Measurements from ENCODE around the gene UTP4. TPM values are rescaled to one million over a fixed set of nuclear protein-coding genes. Genes with fewer than 3 reads are reported as not detected.
A peak's percentile ranks its signal among the peaks of the same experiment; 100 is the strongest.

UTP4 gene
- total and polyA plus RNA-seq, 4 donors = 15.7 to 37.6 (median 26.6) TPM

- 74 to 77% methylated on average over 3 of the region's 3 CpGs for WGBS, 2 donors
- Histone ChIP-seq H3K27ac (ENCODE audit: low read depth in 1 of 2, low read length in 2 of 2) (no peak overlapping the region), H3K36me3 (ENCODE audit: control insufficient read depth in 1 of 2, insufficient read depth in 2 of 2, low read length in 1 of 2) (no peaks in the 10 kb centered on the region), H3K4me1 (ENCODE audit: control insufficient read depth in 1 of 2, insufficient read depth in 2 of 2, low read length in 2 of 2) (no peaks in the 10 kb centered on the region), H3K9me3 (ENCODE audit: control insufficient read depth, low read length) (no peaks in the 10 kb centered on the region), H3K27me3 (ENCODE audit: control insufficient read depth in 1 of 2, insufficient read depth in 2 of 2, low read length in 1 of 2) (no peaks in the 10 kb centered on the region), H3K4me3 (ENCODE audit: low read length in 2 of 2) (no peak overlapping the region)
- intact Hi-C loops (cut with DNase I) = no loop called here
- ATAC-seq (ENCODE audit: low FRiP score) = no peak
- no peak for DNase-seq
These were observed 38.5 kb upstream of the UTP4 start for GRCh38 chr16:69093974-69094373.

- H3K27me3 ChIP-seq (ENCODE audit: control insufficient read depth in 1 of 2, insufficient read depth in 2 of 2, low read length in 1 of 2) = no peaks in the 10 kb centered on the region
- no peak for DNase-seq
- no peaks in the 10 kb centered on the region for H3K9me3 ChIP-seq (ENCODE audit: control insufficient read depth, low read length)
- no peak overlapping the region for H3K4me3 ChIP-seq (ENCODE audit: low read length in 2 of 2)
- WGBS, 2 donors = 81 to 83% methylated on average over 5 of the region's 5 CpGs
- no peak overlapping the region for H3K27ac ChIP-seq (ENCODE audit: low read depth in 1 of 2, low read length in 2 of 2)
- H3K36me3 ChIP-seq (ENCODE audit: control insufficient read depth in 1 of 2, insufficient read depth in 2 of 2, low read length in 1 of 2) = no peaks in the 10 kb centered on the region
- ATAC-seq (ENCODE audit: low FRiP score) = no peak
- no peaks in the 10 kb centered on the region for H3K4me1 ChIP-seq (ENCODE audit: control insufficient read depth in 1 of 2, insufficient read depth in 2 of 2, low read length in 2 of 2)
- intact Hi-C loops (cut with DNase I) = no loop called here
These were observed 37.9 kb upstream of the UTP4 start for GRCh38 chr16:69094501-69094900.

DNA sequence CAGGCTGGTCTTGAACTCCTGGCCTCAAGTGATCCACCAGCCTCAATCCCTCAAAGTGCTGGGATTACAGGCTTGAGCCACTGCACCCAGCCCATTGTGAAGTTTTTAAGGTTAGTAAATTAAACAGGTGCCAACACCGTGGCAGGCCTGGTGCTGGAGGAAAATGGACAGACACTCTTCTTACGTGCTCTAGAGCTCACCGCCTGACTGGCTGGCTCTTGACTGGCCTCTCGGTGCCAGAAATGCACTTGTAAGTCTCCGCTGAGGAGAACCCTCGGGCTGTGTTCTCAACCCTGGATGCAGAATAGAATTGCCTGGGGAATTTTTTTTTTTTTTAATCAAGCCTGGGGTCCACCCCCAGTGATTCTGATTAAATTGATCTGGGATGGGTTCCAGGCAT, 37.3 kb upstream of the UTP4 start:
- no peaks in the 10 kb centered on the region for H3K4me1 ChIP-seq (ENCODE audit: control insufficient read depth in 1 of 2, insufficient read depth in 2 of 2, low read length in 2 of 2)
- no peaks in the 10 kb centered on the region for H3K36me3 ChIP-seq (ENCODE audit: control insufficient read depth in 1 of 2, insufficient read depth in 2 of 2, low read length in 1 of 2)
- WGBS, 2 donors = 64 to 65% methylated on average over 6 of the region's 6 CpGs
- intact Hi-C loops (cut with DNase I) = no loop called here
- no peaks in the 10 kb centered on the region for H3K9me3 ChIP-seq (ENCODE audit: control insufficient read depth, low read length)
- DNase-seq (no peak), ATAC-seq (ENCODE audit: low FRiP score) (no peak)
- H3K4me3 ChIP-seq (ENCODE audit: low read length in 2 of 2) = no peak overlapping the region
- H3K27ac ChIP-seq (ENCODE audit: low read depth in 1 of 2, low read length in 2 of 2) = no peak overlapping the region
- H3K27me3 ChIP-seq (ENCODE audit: control insufficient read depth in 1 of 2, insufficient read depth in 2 of 2, low read length in 1 of 2) = no peaks in the 10 kb centered on the region

DNA sequence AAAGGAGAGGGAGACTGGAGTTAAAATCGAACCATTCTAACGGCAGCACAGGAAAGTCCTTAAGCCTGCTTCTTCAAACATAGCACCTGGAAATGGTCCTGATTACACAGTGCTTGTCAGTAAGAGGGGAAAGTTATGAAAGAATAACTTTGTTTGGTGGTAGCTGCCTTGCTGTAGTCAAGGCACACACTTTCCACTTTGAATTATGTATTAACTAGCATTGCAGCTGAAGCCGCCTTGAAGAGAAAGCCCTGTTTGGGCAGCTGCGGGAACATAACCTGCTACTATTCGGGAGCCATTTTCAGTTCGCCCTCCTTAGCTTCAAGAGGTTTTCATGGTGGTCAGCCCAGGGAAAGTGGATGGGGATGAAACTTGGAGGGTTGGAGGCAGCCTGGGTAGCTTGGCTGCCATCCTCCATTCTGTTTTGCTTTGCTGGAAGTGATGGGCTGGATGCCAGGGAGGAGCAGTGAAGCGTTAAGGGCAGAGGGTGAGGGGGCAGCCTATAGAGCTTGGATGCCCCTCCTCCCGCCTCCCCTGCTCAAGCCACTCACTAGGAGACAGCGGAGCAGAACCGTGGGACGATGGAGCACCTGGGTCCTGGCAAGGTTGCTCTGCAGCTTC, 32.3 kb upstream of the UTP4 start:
- Histone ChIP-seq H3K4me1 (ENCODE audit: control insufficient read depth in 1 of 2, insufficient read depth in 2 of 2, low read length in 2 of 2) (no peaks in the 10 kb centered on the region), H3K36me3 (ENCODE audit: control insufficient read depth in 1 of 2, insufficient read depth in 2 of 2, low read length in 1 of 2) (no peaks in the 10 kb centered on the region), H3K4me3 (ENCODE audit: low read length in 2 of 2) (no peak overlapping the region), H3K9me3 (ENCODE audit: control insufficient read depth, low read length) (no peaks in the 10 kb centered on the region), H3K27ac (ENCODE audit: low read depth in 1 of 2, low read length in 2 of 2) (no peak overlapping the region), H3K27me3 (ENCODE audit: control insufficient read depth in 1 of 2, insufficient read depth in 2 of 2, low read length in 1 of 2) (no peaks in the 10 kb centered on the region)
- ATAC-seq (ENCODE audit: low FRiP score) = no peak
- 55 to 61% methylated on average over 11 of the region's 11 CpGs for WGBS, 2 donors
- DNase-seq = no peak
- intact Hi-C loops (cut with DNase I) = no loop called here

DNA sequence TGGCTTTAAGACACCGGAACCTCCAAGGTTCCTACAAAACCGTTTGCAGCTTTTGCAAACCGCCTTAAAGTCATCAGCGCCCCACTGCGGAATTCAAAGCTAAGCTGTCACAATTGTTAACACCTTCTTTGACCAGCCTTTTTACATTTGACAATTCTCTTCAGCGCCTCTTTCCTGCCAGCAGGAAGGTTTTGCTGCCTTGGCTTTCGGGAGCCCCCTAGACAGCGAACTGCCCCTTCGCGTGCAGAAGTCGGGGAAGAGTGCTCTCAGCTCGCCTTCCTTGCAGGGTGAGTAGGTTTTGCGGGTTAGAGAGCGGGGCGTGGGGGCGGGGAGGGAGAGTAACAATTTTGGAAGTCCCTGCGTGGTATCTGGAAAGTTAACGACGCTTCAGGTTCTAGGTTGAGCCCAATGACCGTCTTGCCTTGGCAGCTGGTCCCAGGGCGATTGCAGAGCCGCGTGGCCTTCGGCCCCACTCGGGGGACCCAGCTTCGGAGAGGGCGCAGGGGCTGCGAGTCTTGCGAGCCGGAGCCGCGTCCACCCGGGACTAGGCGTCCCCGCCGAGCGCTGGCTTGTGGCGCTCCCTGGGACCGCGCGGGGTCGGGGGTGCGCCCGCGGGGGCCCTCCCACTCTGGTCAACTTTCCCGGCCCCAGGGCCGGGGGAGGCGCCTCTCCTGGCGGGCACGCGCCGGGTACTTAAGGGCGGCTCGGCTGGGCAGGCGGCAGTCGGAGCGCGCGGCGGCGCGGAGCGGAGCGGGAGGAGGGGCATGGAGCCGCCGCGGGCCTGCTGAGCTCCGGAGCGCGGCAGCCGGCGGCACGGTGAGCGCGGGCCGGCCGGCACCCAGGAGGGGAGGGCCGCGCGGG, 26.7 kb upstream of the UTP4 start, which contains the start of gene HAS3:
Gene HAS3, plus strand, starts transcription at position 153 of the 861 bp plus-strand sequence. CDS start 3,743 bp downstream, outside the sequence.
- Histone ChIP-seq H3K27me3 (ENCODE audit: control insufficient read depth in 1 of 2, insufficient read depth in 2 of 2, low read length in 1 of 2) (no peaks in the 10 kb centered on the region), H3K27ac (ENCODE audit: low read depth in 1 of 2, low read length in 2 of 2) (no peak within 1 kb of the TSS), H3K9me3 (ENCODE audit: control insufficient read depth, low read length) (no peaks in the 10 kb centered on the region), H3K4me3 (ENCODE audit: low read length in 2 of 2) (peak within 1 kb of the TSS; percentile 17 to 56), H3K36me3 (ENCODE audit: control insufficient read depth in 1 of 2, insufficient read depth in 2 of 2, low read length in 1 of 2) (peaks cover 0 to 4% of the 10 kb centered on the region in 2 donors), H3K4me1 (ENCODE audit: control insufficient read depth in 1 of 2, insufficient read depth in 2 of 2, low read length in 2 of 2) (no peaks in the 10 kb centered on the region)
- intact Hi-C loops (cut with DNase I) = loop anchor here in 1 of 2 donors (1.0 kb wide), 1 partner anchor 15 kb away; no protein-coding TSS in a partner anchor
- DNase-seq (peak; percentile 57 to 84), ATAC-seq (ENCODE audit: low FRiP score) (peak; percentile 60)
- WGBS, 2 donors = 0% methylated on average over 60 to 80 of the region's 80 CpGs

DNA sequence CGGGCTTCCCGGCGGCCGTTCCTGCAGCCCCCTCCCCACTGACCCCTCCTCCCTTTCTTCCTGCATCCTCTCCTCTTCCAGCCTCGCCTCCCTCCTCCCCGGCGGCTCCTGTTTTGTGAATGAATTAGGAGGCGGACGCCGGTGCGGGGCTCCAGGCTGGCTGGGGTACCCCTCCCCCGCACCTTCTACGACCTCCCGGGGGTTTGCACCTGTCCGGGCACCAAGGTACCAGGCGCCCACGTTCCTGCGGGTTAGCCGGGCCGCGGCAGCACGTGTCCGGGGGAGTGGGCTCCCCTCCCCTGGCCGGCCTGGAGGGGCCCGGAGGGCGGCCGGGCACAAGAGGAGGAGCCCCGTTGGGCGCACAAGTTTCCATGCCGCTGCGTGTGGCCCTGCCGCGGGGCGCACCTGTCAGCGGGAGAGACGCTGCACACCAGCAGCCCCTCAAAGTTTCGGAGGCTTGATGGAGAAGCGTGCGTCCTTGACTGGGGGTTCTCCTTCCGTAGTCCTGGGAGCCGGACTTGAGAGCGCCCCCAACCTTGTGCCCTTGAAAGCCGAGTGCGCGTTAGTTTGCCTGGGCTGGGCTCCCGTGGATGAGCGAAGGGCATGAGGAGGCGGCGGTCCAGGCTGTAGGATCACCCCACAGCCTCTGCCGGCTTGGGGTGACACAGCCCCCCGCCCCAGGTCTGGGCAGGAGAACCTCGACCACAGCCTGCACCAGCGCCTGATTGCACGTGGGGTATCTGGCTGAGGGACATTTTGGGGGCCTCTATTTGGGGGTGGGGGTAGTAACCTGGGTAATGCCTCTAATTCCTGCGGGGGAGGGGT, 25.7 kb upstream of the UTP4 start:
- H3K27ac ChIP-seq (ENCODE audit: low read depth in 1 of 2, low read length in 2 of 2) = no peak overlapping the region
- ATAC-seq (ENCODE audit: low FRiP score) = no peak
- H3K27me3 ChIP-seq (ENCODE audit: control insufficient read depth in 1 of 2, insufficient read depth in 2 of 2, low read length in 1 of 2) = no peaks in the 10 kb centered on the region
- H3K36me3 ChIP-seq (ENCODE audit: control insufficient read depth in 1 of 2, insufficient read depth in 2 of 2, low read length in 1 of 2) = peaks cover 0 to 4% of the 10 kb centered on the region in 2 donors
- intact Hi-C loops (cut with DNase I) = loop anchor here in 1 of 2 donors (1.0 kb wide), 1 partner anchor 16 kb away; no protein-coding TSS in a partner anchor
- H3K9me3 ChIP-seq (ENCODE audit: control insufficient read depth, low read length) = no peaks in the 10 kb centered on the region
- peak in 1 of 2 donors; percentile 73 for DNase-seq
- WGBS, 2 donors = 0 to 1% methylated on average over 49 to 55 of the region's 55 CpGs
- H3K4me1 ChIP-seq (ENCODE audit: control insufficient read depth in 1 of 2, insufficient read depth in 2 of 2, low read length in 2 of 2) = no peaks in the 10 kb centered on the region
- H3K4me3 ChIP-seq (ENCODE audit: low read length in 2 of 2) = peak overlapping the region; percentile 17 to 56

DNA sequence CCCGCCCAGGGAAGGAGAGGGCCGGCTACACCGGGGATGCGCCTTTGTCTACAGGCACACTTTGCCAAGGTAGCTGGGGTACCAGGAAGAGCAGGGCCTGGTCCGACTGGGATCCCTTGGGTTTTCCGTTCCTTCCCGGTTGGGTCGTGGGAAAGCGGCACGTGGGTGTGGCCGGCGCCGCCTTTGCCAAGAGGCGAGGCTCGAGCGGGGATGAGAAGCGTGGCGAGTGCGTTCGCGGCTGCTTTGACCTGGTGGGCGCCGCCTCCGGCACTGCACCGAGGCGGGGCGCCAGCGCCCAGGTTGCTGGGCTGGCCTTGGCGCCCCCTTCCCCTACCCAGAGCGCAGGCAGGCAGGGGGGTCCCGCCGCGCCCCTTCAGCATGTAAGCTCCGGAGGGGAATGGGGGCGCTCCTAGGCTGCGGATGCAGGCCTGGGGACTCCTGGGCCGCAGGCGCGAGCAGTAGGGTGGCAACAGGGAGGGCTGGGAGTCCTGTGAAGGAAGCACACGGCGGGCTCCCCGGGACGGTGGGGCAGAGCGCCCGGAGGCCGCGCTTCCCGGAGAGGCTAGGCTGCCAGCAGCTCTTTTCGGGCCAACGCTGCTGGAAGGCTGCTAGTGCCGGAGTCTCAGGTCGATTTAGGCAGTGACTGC, 25.0 kb upstream of the UTP4 start:
- H3K36me3 ChIP-seq (ENCODE audit: control insufficient read depth in 1 of 2, insufficient read depth in 2 of 2, low read length in 1 of 2) = peaks cover 0 to 4% of the 10 kb centered on the region in 2 donors
- no peak overlapping the region for H3K27ac ChIP-seq (ENCODE audit: low read depth in 1 of 2, low read length in 2 of 2)
- 1% methylated on average over 40 to 52 of the region's 52 CpGs for WGBS, 2 donors
- ATAC-seq (ENCODE audit: low FRiP score) (peak; percentile 27), DNase-seq (peak in 1 of 2 donors; percentile 83)
- no peaks in the 10 kb centered on the region for H3K4me1 ChIP-seq (ENCODE audit: control insufficient read depth in 1 of 2, insufficient read depth in 2 of 2, low read length in 2 of 2)
- intact Hi-C loops (cut with DNase I) = no loop called here
- no peaks in the 10 kb centered on the region for H3K9me3 ChIP-seq (ENCODE audit: control insufficient read depth, low read length)
- H3K4me3 ChIP-seq (ENCODE audit: low read length in 2 of 2) = peak overlapping the region in 1 of 2 donors; percentile 16
- no peaks in the 10 kb centered on the region for H3K27me3 ChIP-seq (ENCODE audit: control insufficient read depth in 1 of 2, insufficient read depth in 2 of 2, low read length in 1 of 2)
